GM12878 (cell line): ENCODE results near the gene TCF4.

ENCODE experiments used
- ATF7 ChIP-seq: fragments of 450-650 bp; IDR thresholded peaks from 2 replicates; pipeline ENCODE4 v1.6.1; 2016; ENCODE audit warnings: low read depth, mild to moderate bottlenecking
- CTCF ChIP-seq, 3 experiments: IDR thresholded peaks in 2 of 3; conservative IDR thresholded peaks in 1 of 3; 2 replicates each; pipeline ENCODE4 v1.5.1; 2011; ENCODE audit warnings: low read depth in 3 of 3, low read length in 3 of 3, mild to moderate bottlenecking in 3 of 3, control low read depth in 2 of 3, moderate library complexity in 2 of 3, inconsistent platforms in 1 of 3, mixed read lengths in 1 of 3; ENCODE audit not compliant: control insufficient read depth in 2 of 3, insufficient read depth in 1 of 3; ENCODE audit errors: extremely low read depth in 1 of 3
- ELK1 ChIP-seq: IDR thresholded peaks from 2 replicates; pipeline ENCODE4 v1.6.1; 2012; ENCODE audit warnings: low read depth, low read length, improper control_type of control experiment
- POLR2A ChIP-seq: IDR thresholded peaks from 2 replicates; pipeline ENCODE4 v1.6.1; 2011; ENCODE audit warnings: low read depth, mild to moderate bottlenecking, low read length

GRCh38 chr18:55179835-55180234, 408.2 kb downstream of the TCF4 start:
- no peak for TF ChIP-seq POLR2A
- TF ChIP-seq ATF7 = no peak
- no peak for TF ChIP-seq ELK1
- TF ChIP-seq CTCF (IDR thresholded peaks at IDR 0.05 in 2 of 3, conservative IDR thresholded peaks at IDR 0.05 in 1 of 3; ENCODE audit: control insufficient read depth in 2 of 3, extremely low read depth in 1 of 3, insufficient read depth in 1 of 3, low read depth in 3 of 3, low read length in 3 of 3) = no peak
